ENCODE measurements around the gene GABRG3. TPM values are rescaled to one million over a fixed set of nuclear protein-coding genes. Genes with fewer than 3 reads are reported as not detected.

GABRG3 gene
- total and polyA plus RNA-seq, 2 of the 4 experiments (the other 2 are of a cell fraction) = not detected

DNA sequence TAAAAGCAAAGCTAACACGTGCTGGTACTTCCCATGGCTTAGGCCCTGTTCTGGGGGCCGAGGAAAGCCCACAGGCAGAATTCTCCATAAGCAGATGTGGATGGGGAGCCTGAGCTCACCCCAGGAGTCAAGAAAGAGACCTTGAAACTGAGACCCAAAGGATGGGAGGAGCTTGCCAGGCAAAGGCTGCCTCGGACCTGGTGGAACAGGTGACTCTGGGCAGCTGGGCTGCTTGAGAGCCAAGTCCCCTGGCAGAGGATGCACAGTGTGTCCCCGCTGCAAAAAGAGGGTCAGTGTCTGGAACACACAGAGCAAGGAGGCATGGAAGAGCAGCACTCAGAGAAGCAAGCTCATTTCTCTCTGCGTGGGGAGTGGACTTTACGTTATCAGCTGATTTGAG lies 528.7 kb downstream of the GABRG3 start:
- dilution Hi-C loops (cut with HindIII; ENCODE audit: low sequenced_read_pairs, unreplicated experiment) (no loop called here), intact Hi-C loops (cut with micrococcal nuclease) (no loop called here), in situ Hi-C loops (cut with MboI; ENCODE audit: low sequenced_read_pairs) (no loop called here)
- no peak for DNase-seq
- ATAC-seq (ENCODE audit: low read depth) = no peak
- no peak overlapping the region for H2BK20ac ChIP-seq (ENCODE audit: low read depth, low read length)
- no peak overlapping the region for H3K56ac ChIP-seq (ENCODE audit: extremely low read depth, insufficient read depth, low read length)
- WGBS, 2 experiments (ENCODE audit: extremely low coverage in 2 of 2, insufficient read length in 1 of 2) = 32% methylated on average over 4 of the region's 6 CpGs; no CpG with 5 or more reads in 1 of the 2 experiments
- no peaks in the 10 kb centered on the region for H3K79me1 ChIP-seq (ENCODE audit: low read depth in 1 of 2, low read length in 2 of 2)
- peaks cover 26% of the 10 kb centered on the region for H3K9me3 ChIP-seq (ENCODE audit: control insufficient read depth, insufficient read depth, low read length)
- H3K18ac ChIP-seq (ENCODE audit: low read depth, low read length) = no peak overlapping the region
- no TSS peak for BruUV-seq (replicated peaks)
- no peak overlapping the region for H4K5ac ChIP-seq (ENCODE audit: low read depth, low read length)
- no peak overlapping the region for H3K4me2 ChIP-seq (ENCODE audit: low read depth, low read length)
- no peak overlapping the region for H3K4me3 ChIP-seq (ENCODE audit: insufficient read depth, low read depth, low read length)
- no peak overlapping the region for H3K27ac ChIP-seq (ENCODE audit: insufficient read depth, low read length)
- no peaks in the 10 kb centered on the region for H3K36me3 ChIP-seq (ENCODE audit: control insufficient read depth, insufficient read depth, low read length)
- TF ChIP-seq POLR2A (IDR thresholded peaks at IDR 0.05; ENCODE audit: low read depth, low read length) = no peak
- TF ChIP-seq BHLHE40 (IDR thresholded peaks at IDR 0.05; ENCODE audit: low read depth, low read length) = no peak
- TF ChIP-seq CHD1 (IDR thresholded peaks at IDR 0.05; ENCODE audit: low read depth, low read length) = no peak
- TF ChIP-seq, protein P1, sequence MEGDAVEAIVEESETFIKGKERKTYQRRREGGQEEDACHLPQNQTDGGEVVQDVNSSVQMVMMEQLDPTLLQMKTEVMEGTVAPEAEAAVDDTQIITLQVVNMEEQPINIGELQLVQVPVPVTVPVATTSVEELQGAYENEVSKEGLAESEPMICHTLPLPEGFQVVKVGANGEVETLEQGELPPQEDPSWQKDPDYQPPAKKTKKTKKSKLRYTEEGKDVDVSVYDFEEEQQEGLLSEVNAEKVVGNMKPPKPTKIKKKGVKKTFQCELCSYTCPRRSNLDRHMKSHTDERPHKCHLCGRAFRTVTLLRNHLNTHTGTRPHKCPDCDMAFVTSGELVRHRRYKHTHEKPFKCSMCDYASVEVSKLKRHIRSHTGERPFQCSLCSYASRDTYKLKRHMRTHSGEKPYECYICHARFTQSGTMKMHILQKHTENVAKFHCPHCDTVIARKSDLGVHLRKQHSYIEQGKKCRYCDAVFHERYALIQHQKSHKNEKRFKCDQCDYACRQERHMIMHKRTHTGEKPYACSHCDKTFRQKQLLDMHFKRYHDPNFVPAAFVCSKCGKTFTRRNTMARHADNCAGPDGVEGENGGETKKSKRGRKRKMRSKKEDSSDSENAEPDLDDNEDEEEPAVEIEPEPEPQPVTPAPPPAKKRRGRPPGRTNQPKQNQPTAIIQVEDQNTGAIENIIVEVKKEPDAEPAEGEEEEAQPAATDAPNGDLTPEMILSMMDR (conservative IDR thresholded peaks at IDR 0.05; ENCODE audit: low read depth, low read length) = no peak
- no peak for TF ChIP-seq MAFK (IDR thresholded peaks at IDR 0.05; ENCODE audit: low read depth, low read length)
- no peak for TF ChIP-seq RAD21 (IDR thresholded peaks at IDR 0.05; ENCODE audit: low read length)
- TF ChIP-seq CEBPB (IDR thresholded peaks at IDR 0.05; ENCODE audit: low read depth, low read length) = no peak
- no peak for TF ChIP-seq NFE2L2 (IDR thresholded peaks at IDR 0.05; ENCODE audit: low read depth, low read length)
- TF ChIP-seq ELK1 (IDR thresholded peaks at IDR 0.05; ENCODE audit: borderline replicate concordance, low read depth, low read length) = no peak
- no peak for TF ChIP-seq MXI1 (IDR thresholded peaks at IDR 0.05; ENCODE audit: borderline replicate concordance, low read depth, low read length)
- POLR2A ChIA-PET (ENCODE audit: unreplicated experiment) = no interaction called here
- no peak overlapping the region for H2AK9ac ChIP-seq (replicated peaks; ENCODE audit: low read depth, low read length, poor library complexity)
- H3K4me1 ChIP-seq (ENCODE audit: control insufficient read depth, insufficient read depth, low read length) = no peaks in the 10 kb centered on the region
- no peak overlapping the region for H2AFZ ChIP-seq (replicated peaks; ENCODE audit: low read length, poor library complexity)
- no peak overlapping the region for H3K9ac ChIP-seq (ENCODE audit: low read depth, low read length)
- H3K27me3 ChIP-seq (ENCODE audit: control insufficient read depth, insufficient read depth, low read length) = no peaks in the 10 kb centered on the region
- H3K4ac ChIP-seq (ENCODE audit: low read depth, low read length) = no peak overlapping the region
- no peak overlapping the region for H4K91ac ChIP-seq (ENCODE audit: insufficient read depth, low read depth, low read length)
- CTCF ChIA-PET = no interaction called here
- no peak overlapping the region for H2AK5ac ChIP-seq (ENCODE audit: low read depth, low read length)
- H2BK5ac ChIP-seq (ENCODE audit: low read depth, low read length, poor library complexity, severe bottlenecking) = no peak overlapping the region
- H3K14ac ChIP-seq (replicated peaks; ENCODE audit: low read depth, low read length) = no peak overlapping the region
- no peak overlapping the region for H2BK15ac ChIP-seq (ENCODE audit: low read depth, low read length)
- no peaks in the 10 kb centered on the region for H3K9me1 ChIP-seq (ENCODE audit: insufficient read depth, low read length)
- H4K20me1 ChIP-seq (ENCODE audit: insufficient read depth, low read length) = no peaks in the 10 kb centered on the region
- no peak overlapping the region for H3K23ac ChIP-seq (ENCODE audit: low read depth, low read length)
- H4K8ac ChIP-seq (ENCODE audit: low read depth in 2 of 2, low read length in 2 of 2) = no peak overlapping the region
- H2BK120ac ChIP-seq (ENCODE audit: low read depth, low read length) = no peak overlapping the region

All from IMR-90 (cell line).